ENCODE measurements around the gene FH.

Gene FH

DNA sequence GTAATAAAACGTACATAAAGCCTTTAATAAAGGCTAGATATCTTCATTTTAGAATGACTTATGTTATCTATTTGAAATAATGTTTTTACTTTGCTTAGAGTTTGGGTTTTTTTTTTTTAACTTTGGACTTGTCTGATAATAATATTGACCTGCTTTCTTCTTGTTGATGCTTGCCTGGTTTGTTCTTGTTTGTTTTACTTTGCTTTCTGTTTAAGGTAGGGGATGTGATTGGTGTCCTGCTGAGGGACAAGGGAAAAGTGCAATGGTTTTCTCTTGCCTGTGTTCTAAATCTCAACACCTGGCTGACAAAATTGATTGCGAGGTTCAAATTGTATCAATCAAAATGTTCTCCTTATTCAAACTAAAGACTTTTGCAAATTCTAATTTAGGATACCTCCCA, 2.2 kb upstream of the FH start:
- DNase-seq (ENCODE audit: low spot score), result no peak

DNA sequence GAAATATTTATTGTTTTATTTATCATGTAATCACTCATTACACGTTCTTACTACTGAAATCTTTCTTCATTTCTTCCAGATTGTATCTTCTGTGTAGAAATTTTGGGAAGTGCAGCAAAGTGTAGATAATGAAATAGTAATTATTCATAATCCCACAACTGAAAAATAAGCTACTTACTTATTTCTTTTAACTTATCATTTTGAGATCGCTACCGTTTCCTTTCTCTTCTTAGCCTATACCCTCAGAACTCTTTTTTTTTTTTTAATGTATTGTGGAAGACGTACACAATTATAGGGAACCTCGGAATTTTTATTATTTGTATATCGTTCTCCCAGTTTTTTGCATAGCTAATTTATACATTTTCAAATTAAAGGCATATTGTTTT, 518 bp upstream of the FH start:
- no peak for DNase-seq (ENCODE audit: low spot score)

DNA sequence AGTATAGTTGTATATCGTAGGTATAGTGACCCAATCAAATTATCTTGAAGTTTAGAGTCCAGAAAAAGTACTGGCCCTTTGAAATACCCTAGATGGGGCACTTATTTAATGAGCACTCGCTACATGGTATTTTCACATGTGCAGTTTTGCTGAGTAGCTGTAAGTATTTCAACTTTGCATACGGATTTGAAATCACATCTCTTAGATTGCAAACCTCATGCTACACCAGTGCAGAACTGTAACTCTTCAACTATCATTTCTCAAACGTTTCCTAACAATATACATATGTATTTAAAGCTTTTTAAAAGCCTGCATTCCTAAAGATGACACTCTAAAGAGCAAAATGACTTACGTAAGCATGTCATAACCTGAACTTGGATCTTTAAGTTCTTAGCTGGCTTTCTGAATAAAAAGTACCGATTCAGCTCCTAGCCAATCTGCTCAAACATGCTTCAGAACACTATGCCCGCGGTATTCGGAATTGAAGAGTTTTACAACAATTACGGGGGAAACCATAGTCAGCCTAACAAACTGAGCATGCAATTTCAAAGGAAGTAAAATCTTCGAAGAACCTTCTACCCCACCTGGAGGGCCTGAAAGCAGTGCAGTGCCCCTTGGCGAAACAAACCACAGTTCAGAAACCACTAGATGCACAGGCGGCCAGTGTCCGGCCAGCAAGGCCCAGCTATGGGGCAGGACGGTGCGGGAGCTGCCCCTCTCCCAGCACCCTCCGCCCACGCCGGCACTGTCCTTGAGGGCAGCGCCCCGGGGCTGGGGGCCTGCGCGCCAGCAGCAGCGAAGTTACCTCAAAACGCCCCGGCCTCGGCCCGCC, 863 bp downstream of the FH start:
- DNase-seq (ENCODE audit: low spot score), result no peak

DNA sequence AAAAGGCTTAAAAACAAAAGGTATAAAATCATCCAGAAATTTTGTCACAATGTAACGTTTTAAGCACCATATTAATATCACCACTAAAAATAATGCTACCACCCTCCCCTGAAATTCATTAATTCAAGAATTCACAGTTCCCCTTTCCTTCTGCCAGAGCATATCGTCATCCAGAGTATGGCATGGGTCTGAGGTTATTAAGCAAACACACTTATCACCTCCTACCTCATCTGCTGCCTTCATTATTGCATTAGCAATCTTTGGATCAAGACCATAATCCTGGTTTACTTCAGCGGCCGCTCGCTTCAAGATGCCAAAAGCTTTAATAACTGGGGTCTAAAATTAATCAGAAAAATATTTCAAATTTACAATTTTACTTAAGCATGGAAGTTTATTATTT, 6.2 kb downstream of the FH start:
- no peak for DNase-seq (ENCODE audit: low spot score)

DNA sequence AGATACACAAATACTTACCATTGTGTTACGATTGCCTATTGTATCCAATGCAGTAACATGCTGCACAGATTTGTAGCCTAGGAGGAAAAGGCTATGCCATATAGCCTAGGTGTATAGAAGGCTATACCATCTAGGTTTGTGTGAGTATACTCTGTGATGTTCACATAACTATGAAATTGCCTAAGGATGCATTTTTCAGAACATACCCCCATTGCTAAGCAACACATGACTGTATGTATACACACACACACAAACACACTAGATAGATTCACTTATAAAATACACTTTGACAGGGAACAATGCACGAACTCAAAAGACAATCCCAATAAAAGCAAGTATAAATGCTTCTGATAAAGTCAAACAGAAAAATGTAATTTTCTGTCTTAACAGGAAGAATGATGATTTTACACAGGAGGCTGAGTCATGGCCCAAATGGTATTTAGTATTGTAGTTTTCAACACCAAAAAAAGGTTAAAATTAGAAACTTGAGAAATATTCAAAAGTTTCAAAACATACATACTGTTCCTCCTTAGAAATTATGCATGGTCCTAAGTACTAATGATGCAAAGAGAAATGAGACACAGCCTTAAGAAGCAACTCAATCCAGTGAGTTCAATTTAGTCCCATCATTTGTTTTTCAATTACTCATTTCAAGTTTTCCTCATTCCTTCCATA, 12.2 kb downstream of the FH start:
- no peak for DNase-seq (ENCODE audit: low spot score)

DNA sequence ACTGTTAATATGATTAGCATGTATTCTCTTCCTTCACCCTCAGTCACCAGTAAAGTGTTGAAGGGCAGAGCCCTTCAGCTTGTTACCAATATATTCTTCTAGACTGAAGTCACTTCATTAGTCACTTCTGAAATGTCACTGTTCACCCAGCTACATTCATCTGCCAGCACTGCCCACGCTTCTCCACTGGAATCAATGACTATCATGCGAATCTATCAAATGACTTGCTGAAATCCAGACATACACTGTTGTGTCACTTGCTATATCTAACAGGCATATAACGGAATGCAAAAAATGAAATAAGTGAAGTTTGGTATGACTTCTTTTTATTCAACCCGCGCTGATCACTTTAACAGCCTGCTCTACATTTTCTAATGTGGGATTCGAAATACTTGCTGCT, 16.1 kb downstream of the FH start:
- DNase-seq (ENCODE audit: low spot score), result no peak

DNA sequence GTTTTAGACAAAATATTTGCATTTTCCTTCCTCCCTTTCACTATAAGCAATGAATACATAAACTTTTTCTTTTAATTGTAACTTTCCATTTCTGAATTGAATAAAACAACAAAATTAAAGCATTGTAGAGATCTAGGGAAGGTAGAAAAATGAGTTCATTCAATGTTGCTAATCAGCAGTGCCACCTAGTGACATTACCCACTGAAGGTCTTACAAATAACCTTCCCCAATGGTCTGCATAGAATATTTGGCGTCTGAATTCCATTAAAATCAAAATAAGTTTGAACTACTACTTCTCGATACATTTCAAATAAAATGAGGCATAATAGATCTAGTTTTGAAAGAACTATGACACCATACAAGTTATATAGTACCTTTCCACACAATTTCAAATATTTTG, 19.6 kb downstream of the FH start:
- DNase-seq (ENCODE audit: low spot score), result no peak

DNA sequence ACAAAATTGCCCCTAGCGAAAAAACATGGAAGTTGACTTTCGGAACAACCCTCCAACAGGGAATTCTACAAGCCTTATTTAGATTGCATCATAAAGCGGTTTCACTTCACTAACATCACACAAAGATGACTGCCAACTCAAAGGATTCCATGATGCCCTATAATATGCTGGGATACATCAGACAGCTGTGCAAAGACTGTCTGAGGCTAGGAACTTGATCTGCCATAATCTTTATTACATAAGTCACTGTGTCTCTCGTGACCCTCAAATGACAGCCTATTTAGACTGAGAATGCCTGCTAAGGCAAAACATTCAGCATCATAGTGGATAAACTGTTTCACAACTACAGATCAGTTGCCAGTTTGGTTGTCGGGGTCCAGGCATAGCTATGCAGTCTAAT, 23.8 kb downstream of the FH start:
- no peak for DNase-seq (ENCODE audit: low spot score)

DNA sequence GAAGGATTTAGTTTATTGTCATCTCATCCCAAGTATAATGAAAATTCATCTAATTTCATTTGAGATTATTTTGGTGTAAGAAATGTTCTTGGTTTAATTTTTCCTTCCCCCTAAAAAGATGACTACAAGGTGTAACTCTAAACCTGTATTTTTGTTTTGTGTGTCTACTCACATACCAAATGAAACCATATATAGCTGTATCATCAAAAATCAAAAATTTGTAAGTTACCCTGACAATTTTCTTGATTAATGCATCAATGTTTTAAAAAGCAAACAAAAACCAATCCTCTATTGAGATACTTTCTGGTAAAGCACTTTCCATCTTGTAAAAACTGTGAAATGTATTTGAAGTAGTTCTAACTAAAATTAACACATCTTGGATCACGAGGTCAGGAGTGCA, 30.8 kb downstream of the FH start:
- DNase-seq (ENCODE audit: low spot score), result no peak

DNA sequence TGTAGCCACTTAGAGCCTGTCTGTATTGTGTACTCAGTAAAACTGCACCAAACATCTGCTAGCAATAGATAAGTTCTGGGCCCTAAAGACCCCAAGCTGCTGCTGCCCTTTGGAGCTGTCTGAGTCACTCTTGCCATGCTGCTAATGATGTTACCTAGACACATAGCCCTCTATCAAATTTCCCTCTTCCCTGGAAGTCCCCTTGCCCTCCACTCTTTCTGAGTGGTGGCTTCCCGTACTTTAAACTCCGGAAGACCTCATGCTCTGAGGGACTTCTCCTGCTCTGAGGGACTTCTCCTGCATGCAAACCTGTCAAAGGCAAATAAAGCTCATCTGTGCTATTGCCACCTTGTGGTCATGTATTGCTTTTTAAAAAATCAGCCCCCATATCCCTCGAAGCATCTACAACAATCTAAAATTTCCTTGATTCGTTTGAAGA, 34.0 kb downstream of the FH start:
- DNase-seq (ENCODE audit: low spot score), result no peak

DNA sequence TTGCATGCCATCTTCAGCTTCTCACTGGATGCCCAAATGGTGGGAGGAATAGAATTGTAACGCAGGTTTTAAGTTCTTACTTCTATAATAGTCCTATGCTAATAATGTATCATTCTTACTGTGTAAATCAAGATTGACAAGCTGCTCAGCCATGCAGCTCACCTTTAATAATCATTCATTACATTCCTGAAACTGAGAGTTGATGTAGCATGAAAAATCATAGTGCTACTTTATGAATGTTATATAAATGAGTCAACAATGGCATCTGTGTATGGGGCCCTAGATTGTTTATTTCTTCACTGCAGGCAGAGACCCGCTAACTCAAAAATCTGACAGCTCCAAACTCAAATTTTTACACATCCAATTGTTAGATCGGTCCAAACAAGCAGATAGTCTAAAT, 34.4 kb downstream of the FH start:
- DNase-seq (ENCODE audit: low spot score), result no peak

DNA sequence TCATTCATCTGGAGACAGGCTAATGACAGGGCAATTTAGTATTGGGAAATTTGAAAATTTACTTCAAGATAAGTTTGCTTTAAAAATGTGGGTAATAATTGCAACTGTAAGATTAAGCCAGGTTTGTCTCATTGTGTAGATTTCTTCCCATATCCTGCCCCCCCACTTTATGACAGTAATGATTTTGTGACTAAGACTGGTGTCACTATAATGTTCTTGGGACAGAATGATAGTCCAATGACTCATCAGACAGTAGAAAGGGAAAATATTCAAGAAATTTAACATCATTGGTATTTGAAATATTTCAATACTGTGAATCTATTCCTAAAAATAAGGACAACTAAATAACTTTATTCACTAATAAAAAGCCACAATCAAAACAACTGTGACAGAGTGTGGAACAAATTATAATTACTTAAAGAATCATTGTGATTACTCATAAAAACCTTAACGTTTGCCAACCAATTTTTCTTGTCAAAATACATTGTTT, 36.7 kb downstream of the FH start:
- DNase-seq (ENCODE audit: low spot score), result no peak

DNA sequence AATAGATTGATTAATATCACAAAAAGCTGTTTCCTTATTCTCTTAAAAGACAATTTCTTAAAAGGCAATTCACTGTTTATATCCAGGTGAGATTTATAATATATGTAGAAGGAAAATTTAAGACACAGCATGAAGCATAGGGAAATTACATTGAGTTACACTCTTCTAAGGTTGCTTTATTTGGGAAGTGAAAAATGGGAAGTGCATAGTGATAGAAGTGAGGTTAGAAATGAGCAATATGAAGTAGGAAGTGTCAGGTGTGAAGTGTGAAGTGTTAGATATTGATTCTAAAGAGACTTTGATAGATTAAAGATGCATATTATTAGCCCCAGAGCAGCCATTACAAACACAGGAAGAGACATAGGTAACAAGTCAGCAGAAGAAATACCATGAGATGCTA, 40.3 kb downstream of the FH start:
- no peak for DNase-seq (ENCODE audit: low spot score)

DNA sequence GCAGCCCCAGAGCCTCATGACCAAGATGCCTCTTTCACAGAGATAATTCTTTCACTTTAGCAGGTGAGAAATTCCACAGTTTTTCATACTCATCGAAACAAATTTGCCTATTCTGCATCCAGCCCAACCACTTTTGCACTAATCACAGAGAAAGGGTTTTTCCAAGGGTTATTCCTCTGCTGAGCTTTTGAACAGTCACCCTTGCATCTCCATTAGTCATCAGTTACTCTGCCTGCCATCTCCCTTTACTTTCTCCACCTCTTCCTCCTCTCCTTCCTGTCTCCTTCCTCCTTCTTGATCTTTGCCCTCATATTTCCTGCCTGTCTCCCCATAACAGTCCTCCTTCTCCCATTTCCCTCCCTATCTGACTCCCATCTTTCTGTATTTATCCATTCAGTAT, 43.9 kb downstream of the FH start:
- DNase-seq (ENCODE audit: low spot score), result no peak

DNA sequence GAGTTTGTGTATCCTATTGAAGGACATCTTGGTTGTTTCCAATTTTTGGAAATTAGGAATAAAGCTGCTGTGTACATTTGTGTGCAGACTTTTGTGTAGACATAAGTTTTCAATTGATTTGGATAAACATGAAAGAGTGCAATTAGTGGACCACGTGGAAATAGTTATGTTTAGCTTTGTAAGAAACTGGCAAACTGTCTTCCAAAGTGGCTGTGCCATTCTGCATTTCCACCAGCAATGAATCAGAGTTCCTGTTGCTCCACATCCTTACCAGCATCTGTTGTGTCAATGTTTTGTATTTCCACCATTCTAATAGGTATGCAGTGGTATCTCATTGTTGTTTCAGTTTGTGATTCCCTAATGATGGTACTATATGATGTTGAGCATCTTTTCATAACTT, 46.5 kb downstream of the FH start:
- DNase-seq (ENCODE audit: low spot score), result no peak

DNA sequence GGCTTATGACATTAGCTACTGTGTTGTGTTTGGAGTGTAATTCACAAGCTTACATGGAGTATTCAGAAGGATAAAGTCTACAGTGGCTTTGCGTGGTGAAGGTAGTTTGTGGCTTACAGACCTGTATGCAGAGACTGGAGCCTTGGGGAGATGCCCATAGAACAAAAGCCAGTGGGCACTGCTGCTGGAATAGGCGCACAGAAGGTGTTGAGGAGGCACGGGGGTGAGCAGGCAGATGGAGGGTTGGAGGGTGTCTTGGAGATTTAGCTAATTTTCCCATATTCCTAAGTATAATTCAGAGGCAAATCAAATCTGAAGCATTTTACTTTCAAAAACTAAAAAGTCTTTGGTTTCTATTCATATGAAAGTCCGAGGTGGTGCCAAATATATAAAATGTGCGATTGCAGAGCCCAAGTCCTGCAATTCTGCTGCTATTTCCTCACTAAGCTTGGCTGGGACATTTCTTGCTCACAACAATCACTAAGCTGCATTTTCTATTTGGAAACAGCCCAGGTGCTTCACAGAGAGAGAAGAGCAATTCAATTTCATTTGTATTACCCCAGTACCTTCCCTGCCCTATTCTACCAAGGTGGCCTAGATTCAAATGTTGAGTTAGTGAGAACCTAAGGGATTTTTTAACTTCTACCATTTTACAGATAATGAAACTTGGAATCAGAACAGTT, 48.5 kb downstream of the FH start:
- DNase-seq (ENCODE audit: low spot score), result no peak

DNA sequence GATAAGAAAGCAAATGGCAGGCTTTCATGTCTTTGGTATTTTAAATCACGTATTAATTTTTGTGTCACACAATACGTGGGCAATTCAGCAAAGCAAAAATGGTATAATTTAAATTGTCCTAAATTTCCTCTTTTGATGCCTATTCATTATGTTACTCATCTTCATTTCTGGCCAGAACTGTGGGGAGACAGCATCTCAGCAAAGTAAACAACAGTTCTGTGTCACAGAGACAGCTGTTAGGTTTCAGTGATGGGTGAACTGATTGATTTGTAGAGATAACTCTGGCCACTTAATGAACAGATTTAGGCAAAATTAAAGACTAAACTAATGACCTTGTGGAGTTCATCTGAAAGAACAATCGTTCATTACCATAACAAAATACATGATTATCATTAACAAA, 49.2 kb downstream of the FH start:
- DNase-seq (ENCODE audit: low spot score), result no peak

DNA sequence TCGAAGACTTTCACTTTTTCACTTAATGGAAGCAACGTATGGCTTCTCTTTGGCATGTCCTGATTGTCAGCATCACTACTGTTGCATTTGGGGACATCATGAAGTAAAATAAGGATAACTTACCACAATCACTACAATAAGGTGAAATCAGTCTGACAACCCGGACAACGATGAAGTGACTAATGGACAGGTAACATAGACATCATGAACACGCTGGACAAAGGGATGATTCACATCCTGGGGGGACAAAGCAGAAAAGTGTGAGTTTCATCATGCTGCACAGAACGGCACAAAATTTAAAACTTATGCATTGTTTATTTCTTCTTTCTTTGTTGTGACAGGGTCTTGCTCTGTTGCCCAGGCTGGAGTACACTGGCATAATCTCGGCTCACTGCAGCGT, 53.9 kb downstream of the FH start:
- DNase-seq (ENCODE audit: low spot score), result no peak

DNA sequence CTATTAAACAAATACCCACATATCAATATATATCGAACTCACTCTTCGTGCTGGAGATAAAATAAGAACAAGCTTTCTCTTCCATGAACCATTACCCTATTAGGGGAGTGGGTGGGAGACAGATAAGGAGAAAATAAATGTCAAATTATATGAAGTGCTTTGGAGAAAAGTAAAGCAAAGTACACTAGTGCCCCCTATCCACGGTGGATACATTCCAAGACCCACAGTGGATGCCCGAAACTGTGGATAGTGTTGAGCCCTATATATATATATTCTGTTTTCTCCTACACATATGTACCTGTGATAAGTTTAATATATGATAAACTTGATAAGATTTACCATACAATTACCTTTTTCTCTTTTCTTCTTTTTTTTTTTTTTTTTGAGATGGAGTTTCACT, 54.6 kb downstream of the FH start:
- no peak for DNase-seq (ENCODE audit: low spot score)

DNA sequence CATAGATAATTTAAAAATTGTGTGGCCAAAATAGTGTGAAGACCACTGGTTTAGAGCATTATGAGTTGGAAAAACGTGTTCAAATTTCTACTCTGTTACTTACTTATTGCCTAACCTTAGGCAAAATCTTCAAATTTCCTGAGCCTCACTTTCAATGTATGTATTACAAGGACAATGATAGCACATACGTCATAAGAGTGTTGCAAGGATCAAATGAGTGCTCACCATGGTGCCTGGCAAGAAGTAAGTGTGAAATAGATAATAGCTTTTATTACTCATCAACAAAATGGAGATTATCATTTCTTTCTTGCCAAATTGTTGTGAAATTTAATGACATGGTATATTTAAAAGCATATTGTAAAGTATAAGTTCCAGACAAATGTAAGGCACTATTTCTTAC, 57.2 kb downstream of the FH start:
- DNase-seq (ENCODE audit: low spot score), result no peak

DNA sequence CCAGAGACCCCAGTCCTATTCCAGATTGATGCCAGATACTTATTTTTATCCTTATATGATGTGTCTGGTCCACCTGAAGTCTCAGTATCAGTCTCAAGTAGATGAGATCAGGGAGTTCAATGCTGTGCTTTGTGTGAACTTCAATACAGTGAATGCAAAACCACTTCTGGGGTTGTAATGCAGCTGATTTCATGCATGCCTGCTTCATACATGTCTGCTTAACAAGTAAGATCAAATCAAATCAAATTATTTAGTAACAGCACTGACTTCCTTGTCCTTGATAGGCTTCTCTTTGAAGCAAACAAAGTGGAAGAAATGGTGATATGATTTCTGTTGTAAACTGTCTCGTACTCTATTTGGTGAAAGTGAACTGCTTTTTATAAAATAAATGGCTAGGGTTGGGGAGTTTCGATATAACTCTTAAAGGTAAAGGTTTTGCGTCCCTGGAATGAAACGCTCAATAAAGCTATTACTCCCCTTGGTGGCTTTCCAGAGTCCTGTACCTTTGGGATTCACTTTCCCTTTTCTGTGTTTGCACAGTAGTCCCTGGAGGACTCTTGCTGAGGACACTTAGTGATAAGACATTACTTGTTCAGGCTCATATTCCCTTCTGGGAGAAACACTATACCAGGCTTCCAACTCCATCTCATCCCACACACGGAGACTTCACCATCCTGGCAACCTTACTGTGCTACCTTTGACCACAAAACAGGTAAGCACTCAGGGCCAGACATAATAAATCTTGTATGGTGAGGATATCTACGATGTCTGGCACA, 59.3 kb downstream of the FH start:
- DNase-seq (ENCODE audit: low spot score), result no peak

DNA sequence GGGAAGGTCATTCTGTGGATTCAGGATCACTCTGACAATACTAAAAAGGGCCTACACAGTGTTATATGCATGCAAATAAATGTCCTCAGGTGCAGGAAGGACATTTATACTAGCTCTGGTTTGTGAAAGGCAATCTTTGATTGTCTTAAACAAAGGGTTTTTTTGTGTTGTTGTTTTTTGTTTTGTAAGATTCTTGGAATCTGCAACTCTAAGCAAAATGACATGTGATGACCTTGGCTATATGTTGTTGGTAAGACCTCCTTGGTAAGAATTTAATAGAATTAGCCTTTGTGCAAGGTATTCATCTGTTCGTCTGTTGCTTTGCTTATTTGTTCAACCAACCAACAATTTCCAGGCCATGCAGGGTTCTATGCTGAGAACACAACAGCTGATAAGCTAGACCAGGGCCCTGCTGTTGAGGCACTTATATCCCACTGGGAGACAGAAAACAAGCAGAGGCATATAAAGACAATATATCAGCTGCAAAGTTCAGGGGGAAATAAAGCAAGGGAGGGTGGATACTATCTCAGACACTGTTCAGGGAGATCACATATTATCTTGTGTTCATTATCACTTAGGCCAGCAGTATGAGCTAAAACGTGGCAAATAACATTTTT, 60.3 kb downstream of the FH start:
- DNase-seq (ENCODE audit: low spot score), result no peak

Data from CD4-positive, alpha-beta T cell treated with Interleukin-2 at 100 ng/mL for 4 hours (primary cell).